Testis (tissue), 3 donors: ENCODE measurements around the gene AVL9. TPM values are rescaled to one million over a fixed set of nuclear protein-coding genes. Genes with fewer than 3 reads are reported as not detected.

Experiments used
- DNase-seq: peaks from one replicate; pipeline ENCODE4 v3.0.0-alpha.2; 2019
- H3K27ac ChIP-seq, 2 donors: fragments of 200-600 bp; sonication (generic); one replicate each; pipeline ENCODE4 v1.5.1; 2019
- H3K27me3 ChIP-seq: fragments of 200-600 bp; sonication (generic); one replicate; pipeline ENCODE4 v1.5.1; 2019
- H3K36me3 ChIP-seq: fragments of 200-600 bp; sonication (generic); one replicate; pipeline ENCODE4 v1.5.1; 2017; ENCODE audit warnings: low read depth; ENCODE audit errors: missing control alignments
- H3K4me1 ChIP-seq: fragments of 200-600 bp; sonication (generic); one replicate; pipeline ENCODE4 v1.5.1; 2019
- H3K4me3 ChIP-seq, 2 donors: fragments of 200-600 bp; sonication (generic); one replicate each; pipeline ENCODE4 v1.5.1; 2017 to 2019
- H3K9me3 ChIP-seq: fragments of 200-600 bp; sonication (generic); one replicate; pipeline ENCODE4 v1.5.1; 2017
- POLR2A ChIP-seq: fragments of 450-650 bp; IDR thresholded peaks from one replicate; pipeline ENCODE4 v1.6.1; 2017; ENCODE audit warnings: antibody characterized with exemption, mild to moderate bottlenecking, moderate library complexity
- WGBS, 2 donors: methylation state at CpG; one replicate each; pipeline ENCODE4 v1.1.5; 2018; 5-methylcytosine and 5-hydroxymethylcytosine counted together
- intact Hi-C: fragments of 100-400 bp; cut with DNase I; formaldehyde crosslinking; loops from one replicate; pipeline ENCODE4 v1.15.1; 2023; ENCODE audit warnings: low total_unique reads
- polyA plus RNA-seq: library from polyadenylated mRNA; stranded (reverse); fragments of 350-450 nt; fragmentation: Illumina TruSeq; extraction: RNeasy Lipid Tissue Mini Kit (QIAGEN cat#74804); gene quantifications from one replicate; pipeline ENCODE4 v1.2.3, GENCODE V29; 2014; ENCODE audit warnings: low read depth, low replicate concordance; ENCODE audit not compliant: insufficient read depth
- total RNA-seq, 2 donors: library from RNA; depleted of rRNA; stranded (reverse); fragments of >200 nt; gene quantifications; one replicate each; pipeline ENCODE4 v1.2.3, GENCODE V29; 2016
- TF ChIP-seq, protein P1 (sequence below), 3 experiments: fragments of 450-650 bp in 2 of 3; fragments of 200-600 bp in 1 of 3; sonication (generic) in 1 of 3; IDR thresholded peaks; one replicate each; pipeline ENCODE4 v1.5.1; 2016 to 2019; ENCODE audit warnings: antibody characterized with exemption in 3 of 3, mild to moderate bottlenecking in 2 of 3, moderate library complexity in 1 of 3

AVL9 gene
- total and polyA plus RNA-seq, 3 donors from 2014 or later = 27.5 to 49.1 (median 46.8) TPM

DNA sequence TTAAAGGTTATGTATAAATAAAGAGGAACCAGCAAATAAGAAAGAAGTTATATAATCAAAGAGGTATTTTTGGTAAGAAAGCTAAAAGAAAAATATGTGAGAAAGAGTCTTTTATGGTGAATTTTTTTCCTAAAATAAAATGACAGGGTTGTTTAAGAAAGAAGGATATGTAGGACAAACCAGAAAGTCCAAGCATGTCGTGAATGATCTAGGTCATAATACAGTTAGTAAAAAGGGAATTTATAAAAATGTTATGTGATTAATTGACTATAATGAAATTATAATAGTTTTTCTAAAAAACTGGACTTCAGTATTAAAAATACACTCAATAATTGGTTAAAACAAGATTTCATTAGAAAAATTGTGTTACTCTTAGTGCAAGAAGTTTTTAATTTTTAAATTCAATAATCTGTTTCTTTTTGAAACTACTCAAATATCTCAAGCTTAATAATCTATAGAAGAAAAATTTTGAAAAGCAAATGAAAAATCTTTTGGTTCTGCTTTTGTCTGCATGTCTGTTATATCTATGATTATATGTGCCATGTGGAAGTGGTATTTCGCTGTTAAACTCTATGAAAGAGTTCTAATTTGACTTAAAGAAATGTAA is 23.3 kb downstream of the AVL9 start:
- Histone ChIP-seq H3K9me3 (no peaks in the 10 kb centered on the region), H3K4me3 (no peak overlapping the region), H3K36me3 (no peaks in the 10 kb centered on the region), H3K4me1 (no peaks in the 10 kb centered on the region), H3K27ac (no peak overlapping the region), H3K27me3 (no peaks in the 10 kb centered on the region)
- WGBS, 2 donors = 83 to 91% methylated on average over 2 of the region's 2 CpGs
- no peak for DNase-seq
- TF ChIP-seq, protein P1, sequence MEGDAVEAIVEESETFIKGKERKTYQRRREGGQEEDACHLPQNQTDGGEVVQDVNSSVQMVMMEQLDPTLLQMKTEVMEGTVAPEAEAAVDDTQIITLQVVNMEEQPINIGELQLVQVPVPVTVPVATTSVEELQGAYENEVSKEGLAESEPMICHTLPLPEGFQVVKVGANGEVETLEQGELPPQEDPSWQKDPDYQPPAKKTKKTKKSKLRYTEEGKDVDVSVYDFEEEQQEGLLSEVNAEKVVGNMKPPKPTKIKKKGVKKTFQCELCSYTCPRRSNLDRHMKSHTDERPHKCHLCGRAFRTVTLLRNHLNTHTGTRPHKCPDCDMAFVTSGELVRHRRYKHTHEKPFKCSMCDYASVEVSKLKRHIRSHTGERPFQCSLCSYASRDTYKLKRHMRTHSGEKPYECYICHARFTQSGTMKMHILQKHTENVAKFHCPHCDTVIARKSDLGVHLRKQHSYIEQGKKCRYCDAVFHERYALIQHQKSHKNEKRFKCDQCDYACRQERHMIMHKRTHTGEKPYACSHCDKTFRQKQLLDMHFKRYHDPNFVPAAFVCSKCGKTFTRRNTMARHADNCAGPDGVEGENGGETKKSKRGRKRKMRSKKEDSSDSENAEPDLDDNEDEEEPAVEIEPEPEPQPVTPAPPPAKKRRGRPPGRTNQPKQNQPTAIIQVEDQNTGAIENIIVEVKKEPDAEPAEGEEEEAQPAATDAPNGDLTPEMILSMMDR (IDR thresholded peaks at IDR 0.05) = no peak
- TF ChIP-seq POLR2A = no peak
- intact Hi-C loops = no loop called here

DNA sequence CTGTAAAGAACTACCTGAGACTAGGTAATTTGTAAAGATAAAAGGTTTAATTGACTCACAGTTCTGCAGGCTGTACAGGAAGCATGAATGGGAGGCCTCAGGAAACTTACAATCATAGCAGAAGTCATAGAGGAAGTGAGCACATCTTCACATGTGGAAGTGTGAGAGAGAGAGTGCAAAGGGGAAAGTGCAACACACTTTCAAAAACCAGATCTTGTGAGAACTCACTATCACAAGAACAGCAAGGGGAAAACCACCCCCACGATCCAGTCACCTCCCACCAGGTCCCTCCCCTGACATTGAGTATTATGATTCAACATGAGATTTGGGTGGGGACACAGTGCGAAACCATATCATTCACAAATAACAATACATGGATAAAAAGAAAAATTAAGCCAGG is 24.5 kb downstream of the AVL9 start:
- Histone ChIP-seq H3K4me1 (no peaks in the 10 kb centered on the region), H3K9me3 (no peaks in the 10 kb centered on the region), H3K36me3 (no peaks in the 10 kb centered on the region), H3K4me3 (no peak overlapping the region), H3K27ac (no peak overlapping the region), H3K27me3 (no peaks in the 10 kb centered on the region)
- WGBS, 2 donors = 78 to 100% methylated on average over 2 of the region's 2 CpGs
- intact Hi-C loops = no loop called here
- TF ChIP-seq, protein P1 (IDR thresholded peaks at IDR 0.05) = no peak
- TF ChIP-seq POLR2A = no peak
- no peak for DNase-seq

DNA sequence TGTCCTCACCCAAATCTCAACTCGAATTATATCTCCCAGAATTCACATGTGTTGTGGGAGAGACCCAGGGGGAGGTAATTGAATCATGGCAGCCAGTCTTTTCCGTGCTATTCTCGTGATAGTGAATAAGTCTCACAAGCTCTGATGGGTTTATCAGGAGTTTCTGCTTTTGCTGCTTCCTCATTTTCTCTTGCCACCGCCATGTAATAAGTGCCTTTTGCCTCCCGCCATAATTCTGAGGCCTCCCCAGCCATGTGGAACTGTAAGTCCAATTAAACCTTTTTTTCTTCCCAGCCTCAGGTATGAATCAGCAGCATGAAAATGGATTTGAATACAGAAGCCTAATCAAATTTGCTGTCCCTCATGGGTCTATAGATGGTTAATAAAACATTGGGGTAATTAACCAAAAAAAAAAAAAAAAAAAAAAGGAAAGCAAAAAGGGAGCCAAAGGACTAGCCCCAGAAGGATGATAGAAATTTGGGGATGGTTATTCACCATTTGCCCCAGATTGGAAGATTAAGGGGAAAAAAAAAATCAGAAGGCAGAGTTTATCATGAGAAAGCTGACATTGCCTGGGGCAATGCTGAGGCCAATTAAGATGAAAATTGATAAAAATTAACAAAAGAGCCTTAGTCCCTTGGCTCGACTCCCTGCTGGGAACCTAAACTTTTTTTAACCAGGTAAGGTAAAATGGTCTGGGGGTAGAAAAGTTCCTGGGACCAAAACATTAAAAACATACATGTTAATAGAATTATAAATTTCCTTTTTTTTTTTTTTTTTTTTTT is 27.6 kb downstream of the AVL9 start:
- intact Hi-C loops = no loop called here
- no peak for DNase-seq
- no peaks in the 10 kb centered on the region for H3K9me3 ChIP-seq
- no peak for TF ChIP-seq POLR2A
- TF ChIP-seq, protein P1 (IDR thresholded peaks at IDR 0.05) = no peak
- H3K4me3 ChIP-seq = no peak overlapping the region
- no peaks in the 10 kb centered on the region for H3K36me3 ChIP-seq
- WGBS, 2 donors = 94 to 96% methylated on average over 6 of the region's 6 CpGs
- no peak overlapping the region for H3K27ac ChIP-seq
- no peaks in the 10 kb centered on the region for H3K4me1 ChIP-seq
- no peaks in the 10 kb centered on the region for H3K27me3 ChIP-seq

DNA sequence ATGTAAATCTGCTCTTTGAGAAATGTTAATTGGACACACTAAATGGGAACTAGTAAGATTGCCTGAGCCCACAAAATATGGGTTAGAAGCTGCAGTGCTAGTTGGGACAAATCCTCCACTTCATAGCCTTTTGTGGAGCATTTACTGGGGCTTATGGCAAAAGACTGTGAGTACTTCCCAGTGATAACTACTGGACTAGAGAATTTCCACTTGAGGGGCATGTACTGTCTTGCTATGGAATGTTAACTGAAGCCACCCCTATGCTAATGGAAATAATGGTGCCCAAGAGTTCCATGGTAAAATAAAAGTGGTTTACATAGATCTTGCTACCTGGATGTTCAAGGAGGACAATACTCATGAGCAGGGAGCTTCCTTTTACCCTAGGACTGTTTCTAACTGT is 29.3 kb downstream of the AVL9 start:
- DNase-seq = no peak
- intact Hi-C loops = no loop called here
- H3K27me3 ChIP-seq = no peaks in the 10 kb centered on the region

More for the DNA sequence above, 29.3 kb downstream of the AVL9 start:
- H3K4me3 ChIP-seq = no peak overlapping the region
- H3K27ac ChIP-seq = no peak overlapping the region
- H3K36me3 ChIP-seq = no peaks in the 10 kb centered on the region
- TF ChIP-seq, protein P1 (IDR thresholded peaks at IDR 0.05) = no peak
- no peak for TF ChIP-seq POLR2A
- H3K9me3 ChIP-seq = no peaks in the 10 kb centered on the region
- no peaks in the 10 kb centered on the region for H3K4me1 ChIP-seq
